ENCODE measurements around the gene VTI1A. TPM values are rescaled to one million over a fixed set of nuclear protein-coding genes. Genes with fewer than 3 reads are reported as not detected.

Gene VTI1A
- total RNA-seq, 1 donor from 2014 or later, result 22.7 TPM

GRCh38 chr10:112614072-112614471, 167.1 kb downstream of the VTI1A start:
- no peak for DNase-seq (ENCODE audit: low spot score)

GRCh38 chr10:112614586-112614985, 167.6 kb downstream of the VTI1A start:
- H3K27ac Mint-ChIP-seq (ENCODE audit: unreplicated experiment), result no peak overlapping the region
- H3K9me3 Mint-ChIP-seq (ENCODE audit: low read depth), result peaks cover 11% of the 10 kb centered on the region
- H3K4me3 Mint-ChIP-seq (ENCODE audit: unreplicated experiment), result no peak overlapping the region
- no peak for TF ChIP-seq CTCF (IDR thresholded peaks at IDR 0.05)
- DNase-seq (ENCODE audit: low spot score), result no peak
- H3K4me1 Mint-ChIP-seq (ENCODE audit: low read depth), result peaks cover 1% of the 10 kb centered on the region
- H3K36me3 Mint-ChIP-seq (ENCODE audit: low read depth), result peaks cover 4% of the 10 kb centered on the region
- H3K27me3 Mint-ChIP-seq (ENCODE audit: low read depth), result no peaks in the 10 kb centered on the region

More at GRCh38 chr10:112614072-112614471, 167.1 kb downstream of the VTI1A start:
- no peak for TF ChIP-seq CTCF (IDR thresholded peaks at IDR 0.05)
- Mint-ChIP-seq H3K4me1 (ENCODE audit: low read depth) (peaks cover 6% of the 10 kb centered on the region), H3K4me3 (ENCODE audit: unreplicated experiment) (no peak overlapping the region), H3K36me3 (ENCODE audit: low read depth) (peaks cover 4% of the 10 kb centered on the region), H3K27ac (ENCODE audit: unreplicated experiment) (no peak overlapping the region), H3K9me3 (ENCODE audit: low read depth) (peaks cover 11% of the 10 kb centered on the region), H3K27me3 (ENCODE audit: low read depth) (no peaks in the 10 kb centered on the region)

- TF ChIP-seq CTCF (IDR thresholded peaks at IDR 0.05), result no peak
- no peak for DNase-seq (ENCODE audit: low spot score)
- Mint-ChIP-seq H3K36me3 (ENCODE audit: low read depth) (peaks cover 4% of the 10 kb centered on the region), H3K4me1 (ENCODE audit: low read depth) (no peaks in the 10 kb centered on the region), H3K27ac (ENCODE audit: unreplicated experiment) (no peak overlapping the region), H3K9me3 (ENCODE audit: low read depth) (peaks cover 11% of the 10 kb centered on the region), H3K4me3 (ENCODE audit: unreplicated experiment) (no peak overlapping the region), H3K27me3 (ENCODE audit: low read depth) (no peaks in the 10 kb centered on the region)
Measured at GRCh38 chr10:112615269-112615668, 168.3 kb downstream of the VTI1A start.

GRCh38 chr10:112616647-112617046, 169.6 kb downstream of the VTI1A start:
- Mint-ChIP-seq H3K9me3 (ENCODE audit: low read depth) (peaks cover 11% of the 10 kb centered on the region), H3K36me3 (ENCODE audit: low read depth) (peaks cover 4% of the 10 kb centered on the region), H3K27ac (ENCODE audit: unreplicated experiment) (no peak overlapping the region), H3K4me1 (ENCODE audit: low read depth) (no peaks in the 10 kb centered on the region), H3K27me3 (ENCODE audit: low read depth) (no peaks in the 10 kb centered on the region), H3K4me3 (ENCODE audit: unreplicated experiment) (no peak overlapping the region)
- no peak for DNase-seq (ENCODE audit: low spot score)
- no peak for TF ChIP-seq CTCF (IDR thresholded peaks at IDR 0.05)

- no peak for DNase-seq (ENCODE audit: low spot score)
- H3K4me3 Mint-ChIP-seq (ENCODE audit: unreplicated experiment), result no peak overlapping the region
- peaks cover 6% of the 10 kb centered on the region for H3K4me1 Mint-ChIP-seq (ENCODE audit: low read depth)
- H3K36me3 Mint-ChIP-seq (ENCODE audit: low read depth), result peaks cover 4% of the 10 kb centered on the region
- H3K27me3 Mint-ChIP-seq (ENCODE audit: low read depth), result no peaks in the 10 kb centered on the region
- TF ChIP-seq CTCF (IDR thresholded peaks at IDR 0.05), result no peak
- peaks cover 11% of the 10 kb centered on the region for H3K9me3 Mint-ChIP-seq (ENCODE audit: low read depth)
- no peak overlapping the region for H3K27ac Mint-ChIP-seq (ENCODE audit: unreplicated experiment)
Measured at GRCh38 chr10:112618814-112619213, 171.8 kb downstream of the VTI1A start.
